AG04450 (cell line): ENCODE results near the gene MCF2L. TPM values are rescaled to one million over a fixed set of nuclear protein-coding genes. Genes with fewer than 3 reads are reported as not detected.
"Not testable (repeated sequence)": the region's sequence is repeated elsewhere in the genome, so short reads cannot be mapped to it uniquely, and the experiment has no call there.

ENCODE experiments used
- CTCF ChIA-PET: fragments of 300-600, 350-600 bp; formaldehyde crosslinking; extraction: SDS; loops from one replicate; lab custom pipeline; 2022; ENCODE audit warnings: antibody characterized with exemption, inconsistent platforms; lab: Charles Lee
- POLR2A ChIA-PET: fragments of 350-600 bp; formaldehyde crosslinking; extraction: SDS; loops from one replicate; lab custom pipeline; 2021; ENCODE audit warnings: antibody characterized with exemption, inconsistent platforms; lab: Yijun Ruan, JAX
- DNase-seq: peaks from one replicate; pipeline ENCODE4 v3.0.0-alpha.2; 2011; ENCODE audit warnings: low read depth, low spot score
- H3K27ac ChIP-seq: one replicate; pipeline ENCODE4 v1.5.1; 2012; ENCODE audit warnings: low read depth, low read length, control low read depth
- H3K27me3 ChIP-seq: one replicate; pipeline ENCODE4 v1.6.0; 2012; ENCODE audit warnings: low read length; ENCODE audit not compliant: control insufficient read depth, insufficient read depth
- H3K4me3 ChIP-seq: 2 replicates; pipeline ENCODE4 v1.5.1; 2011; ENCODE audit warnings: mild to moderate bottlenecking, low read depth, low read length, control low read depth
- H3K9me3 ChIP-seq: 2 replicates; pipeline ENCODE4 v1.5.1; 2012; ENCODE audit warnings: low read length; ENCODE audit not compliant: control insufficient read depth, insufficient read depth
- polyA plus RNA-seq: library from polyadenylated mRNA; depleted of rRNA; stranded (reverse); fragments of >200 nt; gene quantifications from 2 replicates; pipeline ENCODE4 v1.2.3, GENCODE V29; 2011
- TF ChIP-seq, protein P1 (sequence below): IDR thresholded peaks from 2 replicates; pipeline ENCODE4 v1.5.1; 2011; ENCODE audit warnings: low read depth, low read length, control low read depth, inconsistent platforms

Gene MCF2L
- polyA plus RNA-seq, 1 experiment, result 0.04 TPM

DNA sequence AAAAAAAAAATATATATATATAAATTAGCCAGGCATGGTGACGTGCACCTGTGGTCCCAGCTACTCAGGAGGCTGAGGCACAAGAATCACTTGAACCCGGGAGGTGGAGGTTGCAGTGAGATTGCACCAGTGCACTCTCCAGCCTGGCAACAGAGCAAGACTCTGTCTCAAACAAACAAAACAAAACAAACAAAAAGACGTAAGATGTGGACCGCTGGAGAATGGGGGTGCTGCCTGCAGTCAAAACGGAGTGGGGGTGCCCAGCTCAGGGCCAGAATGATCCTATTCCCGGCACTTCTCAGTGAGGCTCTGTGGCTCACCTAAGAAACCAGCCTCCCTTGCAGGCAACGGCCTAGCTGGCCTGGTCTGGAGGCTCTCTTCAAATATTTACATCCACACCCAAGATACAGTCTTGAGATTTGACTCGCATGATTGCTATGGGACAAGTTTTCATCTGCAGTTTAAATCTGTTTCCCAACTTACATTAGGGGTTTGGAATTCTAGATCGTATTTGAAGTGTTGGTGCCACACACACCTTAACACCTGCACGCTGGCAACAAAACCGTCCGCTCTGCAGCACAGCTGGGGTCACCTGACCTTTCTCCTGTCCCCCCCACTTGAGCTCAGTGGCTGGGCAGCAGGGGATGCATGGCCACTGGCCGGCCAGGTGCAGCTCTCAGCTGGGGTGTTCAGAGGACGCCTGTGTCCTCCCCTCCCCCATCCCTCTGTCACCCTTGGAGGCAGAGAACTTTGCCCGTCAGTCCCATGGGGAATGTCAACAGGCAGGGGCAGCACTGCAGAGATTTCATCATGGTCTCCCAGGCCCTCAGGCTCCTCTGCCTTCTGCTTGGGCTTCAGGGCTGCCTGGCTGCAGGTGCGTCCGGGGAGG lies 136.3 kb downstream of the MCF2L start, which contains the start of gene F7:
Gene F7, plus strand, starts transcription at position 760 of the 889 bp plus-strand sequence. Its CDS starts 51 bp downstream, at position 811.
- POLR2A ChIA-PET, result no interaction called here
- Histone ChIP-seq H3K27ac (no peak within 1 kb of the TSS), H3K27me3 (peaks cover 12% of the 10 kb centered on the region), H3K9me3 (peaks cover 30% of the 10 kb centered on the region), H3K4me3 (no peak within 1 kb of the TSS)
- TF ChIP-seq, protein P1, sequence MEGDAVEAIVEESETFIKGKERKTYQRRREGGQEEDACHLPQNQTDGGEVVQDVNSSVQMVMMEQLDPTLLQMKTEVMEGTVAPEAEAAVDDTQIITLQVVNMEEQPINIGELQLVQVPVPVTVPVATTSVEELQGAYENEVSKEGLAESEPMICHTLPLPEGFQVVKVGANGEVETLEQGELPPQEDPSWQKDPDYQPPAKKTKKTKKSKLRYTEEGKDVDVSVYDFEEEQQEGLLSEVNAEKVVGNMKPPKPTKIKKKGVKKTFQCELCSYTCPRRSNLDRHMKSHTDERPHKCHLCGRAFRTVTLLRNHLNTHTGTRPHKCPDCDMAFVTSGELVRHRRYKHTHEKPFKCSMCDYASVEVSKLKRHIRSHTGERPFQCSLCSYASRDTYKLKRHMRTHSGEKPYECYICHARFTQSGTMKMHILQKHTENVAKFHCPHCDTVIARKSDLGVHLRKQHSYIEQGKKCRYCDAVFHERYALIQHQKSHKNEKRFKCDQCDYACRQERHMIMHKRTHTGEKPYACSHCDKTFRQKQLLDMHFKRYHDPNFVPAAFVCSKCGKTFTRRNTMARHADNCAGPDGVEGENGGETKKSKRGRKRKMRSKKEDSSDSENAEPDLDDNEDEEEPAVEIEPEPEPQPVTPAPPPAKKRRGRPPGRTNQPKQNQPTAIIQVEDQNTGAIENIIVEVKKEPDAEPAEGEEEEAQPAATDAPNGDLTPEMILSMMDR, result no peak
- CTCF ChIA-PET, result no interaction called here
- no peak for DNase-seq

DNA sequence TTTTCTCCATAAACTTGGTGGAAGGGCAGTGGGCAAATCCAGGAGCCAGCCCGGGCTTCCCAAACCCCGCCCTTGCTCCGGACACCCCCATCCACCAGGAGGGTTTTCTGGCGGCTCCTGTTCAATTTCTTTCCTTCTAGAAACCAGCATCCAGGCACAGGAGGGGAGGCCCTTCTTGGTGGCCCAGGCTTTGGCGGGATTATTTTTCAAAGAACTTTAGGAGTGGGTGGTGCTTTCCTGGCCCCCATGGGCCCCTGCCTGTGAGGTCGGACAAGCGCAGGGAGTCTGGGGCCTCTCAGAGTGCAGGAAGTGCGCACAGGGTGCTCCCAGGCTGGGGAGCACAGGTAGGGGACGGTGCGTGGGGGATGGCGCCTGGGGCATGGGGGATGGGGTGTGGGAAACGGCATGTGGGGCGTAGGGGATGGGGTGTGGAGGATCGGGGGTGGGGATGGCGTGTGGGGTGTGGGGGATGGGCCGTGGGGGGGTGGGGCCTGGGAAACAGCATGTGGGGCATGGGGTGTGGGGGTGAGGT lies 137.0 kb downstream of the MCF2L start:
- Histone ChIP-seq H3K4me3 (no peak overlapping the region), H3K9me3 (peaks cover 30% of the 10 kb centered on the region), H3K27me3 (peaks cover 17% of the 10 kb centered on the region), H3K27ac (no peak overlapping the region)
- CTCF ChIA-PET, result no interaction called here
- no peak for DNase-seq
- TF ChIP-seq, protein P1, result no peak
- POLR2A ChIA-PET, result no interaction called here

DNA sequence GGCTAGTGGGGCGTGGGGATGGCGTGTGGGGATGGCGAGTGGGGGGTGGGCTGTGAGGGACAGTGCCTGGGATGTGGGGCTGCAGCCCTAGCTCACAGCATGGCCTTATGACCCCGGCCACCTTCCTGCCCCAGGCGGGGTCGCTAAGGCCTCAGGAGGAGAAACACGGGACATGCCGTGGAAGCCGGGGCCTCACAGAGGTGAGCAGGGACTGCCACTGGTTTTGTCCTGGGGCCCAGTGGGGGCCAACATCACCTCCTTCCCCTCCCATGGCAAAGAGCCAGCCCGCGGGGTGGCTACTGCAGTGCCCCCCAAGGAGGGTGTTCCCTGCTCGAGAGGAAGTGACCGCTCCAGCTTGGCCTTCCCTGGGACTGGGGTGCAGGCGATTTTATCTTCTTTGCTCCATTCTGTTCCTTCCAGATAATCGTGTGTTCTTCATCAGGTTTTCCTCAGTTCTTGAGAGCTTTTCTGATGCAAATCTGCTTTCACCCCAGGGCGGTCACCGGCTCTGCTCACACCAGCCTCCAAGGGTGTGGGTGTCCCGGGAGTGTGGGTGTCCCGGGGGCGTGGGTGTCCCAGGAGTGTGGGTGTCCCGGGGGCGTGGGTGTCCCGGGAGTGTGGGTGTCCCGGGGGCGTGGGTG lies 137.8 kb downstream of the MCF2L start:
- TF ChIP-seq, protein P1, result no peak
- peaks cover 30% of the 10 kb centered on the region for H3K9me3 ChIP-seq
- H3K4me3 ChIP-seq, result no peak overlapping the region
- no peak overlapping the region for H3K27ac ChIP-seq
- peaks cover 21% of the 10 kb centered on the region for H3K27me3 ChIP-seq
- no peak for DNase-seq
- ChIA-PET POLR2A (no interaction called here), CTCF (no interaction called here)

DNA sequence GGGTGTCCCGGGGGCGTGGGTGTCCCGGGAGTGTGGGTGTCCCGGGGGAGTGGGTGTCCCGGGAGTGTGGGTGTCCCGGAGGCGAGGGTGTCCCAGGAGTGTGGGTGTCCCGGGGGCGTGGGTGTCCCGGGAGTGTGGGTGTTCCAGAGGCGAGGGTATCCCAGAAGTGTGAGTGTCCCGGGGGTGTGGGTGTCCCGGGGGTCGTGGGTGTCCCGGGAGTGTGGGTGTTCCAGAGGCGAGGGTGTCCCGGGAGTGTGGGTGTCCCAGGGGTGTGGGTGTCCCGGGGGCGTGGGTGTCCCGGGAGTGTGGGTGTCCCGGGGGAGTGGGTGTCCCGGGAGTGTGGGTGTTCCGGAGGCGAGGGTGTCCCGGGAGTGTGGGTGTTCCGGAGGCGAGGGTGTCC lies 139.5 kb downstream of the MCF2L start:
- H3K9me3 ChIP-seq, result peaks cover 30% of the 10 kb centered on the region
- peaks cover 18% of the 10 kb centered on the region for H3K27me3 ChIP-seq

DNA sequence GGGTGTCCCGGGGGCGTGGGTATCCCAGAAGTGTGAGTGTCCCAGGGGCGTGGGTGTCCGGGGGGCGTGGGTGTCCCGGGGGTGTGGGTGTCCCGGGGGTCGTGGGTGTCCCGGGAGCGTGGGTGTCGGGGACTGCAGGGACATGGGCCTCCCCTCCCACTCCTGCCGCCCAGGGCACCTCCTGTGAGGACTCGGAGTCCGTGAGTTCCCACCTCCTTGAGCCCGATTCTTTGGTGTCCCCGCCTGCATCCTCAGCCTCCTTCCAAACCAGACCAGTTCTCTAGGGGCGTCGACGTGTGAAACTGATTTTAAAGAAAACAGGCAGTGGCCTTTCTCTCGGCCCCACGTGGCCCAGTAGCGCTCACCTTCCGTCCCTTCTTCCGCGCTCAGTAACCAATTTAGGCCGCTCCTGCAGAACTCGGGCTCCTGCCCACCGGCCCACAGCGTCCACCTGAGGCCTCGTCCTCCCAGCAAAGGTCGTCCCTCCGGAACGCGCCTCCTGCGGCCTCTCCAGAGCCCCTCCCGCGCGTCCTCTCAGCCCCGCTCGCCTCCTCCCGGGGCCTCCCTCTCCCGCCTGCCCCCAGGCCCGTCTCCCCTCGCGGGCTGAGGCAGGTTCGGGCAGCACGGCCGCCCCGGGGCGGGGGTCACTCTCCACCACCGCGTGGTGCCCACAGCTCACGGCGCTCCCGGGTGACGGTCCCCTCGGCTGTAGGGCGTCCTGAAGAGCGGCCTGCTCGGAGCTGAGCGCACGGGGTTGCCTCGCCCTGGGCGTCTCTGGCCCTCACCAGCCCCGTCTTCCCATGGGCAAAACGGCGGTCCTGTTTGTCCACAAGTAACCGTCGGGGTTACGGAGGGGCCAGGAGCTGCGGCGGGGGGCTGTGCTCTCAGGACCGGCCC lies 140.4 kb downstream of the MCF2L start:
- Histone ChIP-seq H3K9me3 (peaks cover 30% of the 10 kb centered on the region), H3K27me3 (peaks cover 18% of the 10 kb centered on the region), H3K4me3 (no peak overlapping the region), H3K27ac (no peak overlapping the region)
- TF ChIP-seq, protein P1, result no peak
- ChIA-PET POLR2A (no interaction called here), CTCF (no interaction called here)
- no peak for DNase-seq

More for the DNA sequence above, 139.5 kb downstream of the MCF2L start:
- H3K4me3 ChIP-seq, H3K27ac ChIP-seq, CTCF ChIA-PET, POLR2A ChIA-PET, DNase-seq: not testable (repeated sequence)
